NCI-H1092 (cell line): ENCODE results near the gene LAPTM4A.
"Not testable (repeated sequence)": the region's sequence is repeated elsewhere in the genome, so short reads cannot be mapped to it uniquely, and the experiment has no call there.

Source experiments
- DNase-seq: peaks from one replicate; lab custom pipeline; 2025; lab: John Stamatoyannopoulos, UW

LAPTM4A gene

GRCh38 chr2:20050646-20051531 is 539 bp downstream of the LAPTM4A start:
- DNase-seq = no peak

GRCh38 chr2:20050104-20050645 is 1.3 kb downstream of the LAPTM4A start:
- DNase-seq = no peak

GRCh38 chr2:20049637-20050036 is 1.8 kb downstream of the LAPTM4A start:
- DNase-seq = no peak

GRCh38 chr2:20048488-20049448 is 2.7 kb downstream of the LAPTM4A start:
- DNase-seq = no peak

GRCh38 chr2:20045712-20046292 is 5.6 kb downstream of the LAPTM4A start:
- DNase-seq = not testable (repeated sequence)

- DNase-seq = no peak
These were observed 6.7 kb downstream of the LAPTM4A start for GRCh38 chr2:20044778-20045177.

- DNase-seq = no peak
These were observed 8.9 kb downstream of the LAPTM4A start for GRCh38 chr2:20042531-20042930.

GRCh38 chr2:20040489-20041172 is 10.8 kb downstream of the LAPTM4A start:
- DNase-seq = no peak

- DNase-seq = no peak
These were observed 13.8 kb downstream of the LAPTM4A start for GRCh38 chr2:20037660-20038059.

- DNase-seq = no peak
These were observed 15.3 kb downstream of the LAPTM4A start for GRCh38 chr2:20035955-20036666.

- DNase-seq = no peak
These were observed 16.6 kb downstream of the LAPTM4A start for GRCh38 chr2:20034821-20035220.

- no peak for DNase-seq
These were observed 17.2 kb downstream of the LAPTM4A start for GRCh38 chr2:20034218-20034617.

GRCh38 chr2:20033322-20033721 is 18.1 kb downstream of the LAPTM4A start:
- DNase-seq = no peak

GRCh38 chr2:20030224-20030623 is 21.2 kb downstream of the LAPTM4A start:
- DNase-seq = no peak

- no peak for DNase-seq
These were observed 23.6 kb downstream of the LAPTM4A start for GRCh38 chr2:20027705-20028434.

- DNase-seq = no peak
These were observed 24.2 kb downstream of the LAPTM4A start for GRCh38 chr2:20027260-20027677.

- no peak for DNase-seq
These were observed 26.2 kb downstream of the LAPTM4A start for GRCh38 chr2:20025065-20025786.

GRCh38 chr2:20023688-20024087 is 27.7 kb downstream of the LAPTM4A start:
- no peak for DNase-seq

- DNase-seq = no peak
These were observed 29.9 kb downstream of the LAPTM4A start for GRCh38 chr2:20021405-20022009.
